SU-DHL-6 (cell line): ENCODE data around the gene CCSAP.

Experiments used
- H2AFZ ChIP-seq: fragments of 200-600 bp; sonication (generic); 2 replicates; pipeline ENCODE4 v1.6.1; 2014; ENCODE audit warnings: low read depth, mild to moderate bottlenecking, moderate library complexity, mixed read lengths, antibody characterized with exemption, low read length; ENCODE audit not compliant: severe bottlenecking
- H3F3A ChIP-seq: fragments of 200-600 bp; shearing (Covaris generic); 2 replicates; pipeline ENCODE4 v1.6.0; 2016; ENCODE audit warnings: antibody characterized with exemption, mild to moderate bottlenecking; ENCODE audit not compliant: insufficient read depth
- H3K27ac ChIP-seq: fragments of 200-600 bp; sonication (generic); 2 replicates; pipeline ENCODE4 v1.5.1; 2016; ENCODE audit warnings: low read depth, mild to moderate bottlenecking, low read length, moderate library complexity, mixed read lengths
- H3K27me3 ChIP-seq: fragments of 200-600 bp; sonication (generic), shearing (Covaris generic); 2 replicates; pipeline ENCODE4 v1.6.0; 2014; ENCODE audit warnings: mild to moderate bottlenecking, low read length
- H3K36me3 ChIP-seq: fragments of 200-600 bp; sonication (generic); 2 replicates; pipeline ENCODE4 v1.6.1; 2014; ENCODE audit warnings: mild to moderate bottlenecking, low read length, mixed read lengths
- H3K4me2 ChIP-seq: fragments of 300-600, 200-600 bp; shearing (Covaris generic), sonication (generic); 2 replicates; pipeline ENCODE4 v1.6.0; 2014; ENCODE audit warnings: low read length, low read depth, mild to moderate bottlenecking; ENCODE audit not compliant: poor library complexity, severe bottlenecking
- H3K4me3 ChIP-seq: fragments of 200-600 bp; sonication (generic); 2 replicates; pipeline ENCODE4 v1.5.1; 2014; ENCODE audit warnings: antibody characterized with exemption, low read length, mild to moderate bottlenecking, mixed read lengths; ENCODE audit not compliant: insufficient read depth, poor library complexity, severe bottlenecking
- H3K79me2 ChIP-seq: fragments of 200-600 bp; sonication (generic); 2 replicates; pipeline ENCODE4 v1.6.1; 2014; ENCODE audit warnings: mild to moderate bottlenecking, low read length, moderate library complexity; ENCODE audit not compliant: insufficient read depth
- H3K9ac ChIP-seq: fragments of 200-600 bp; sonication (generic); 2 replicates; pipeline ENCODE4 v1.7.0; 2014; ENCODE audit warnings: mild to moderate bottlenecking, low read length
- H3K9me2 ChIP-seq: fragments of 200-600 bp; sonication (generic); replicated peaks from 2 replicates; pipeline ENCODE4 v1.6.1; 2014; ENCODE audit warnings: low read length; ENCODE audit not compliant: insufficient read depth
- H3K9me3 ChIP-seq: fragments of 200-600 bp; sonication (generic); 2 replicates; pipeline ENCODE4 v1.6.1; 2014; ENCODE audit warnings: low read length, mixed read lengths; ENCODE audit not compliant: insufficient read depth
- H4K20me1 ChIP-seq: fragments of 200-600 bp; sonication (generic); 2 replicates; pipeline ENCODE4 v1.6.1; 2014; ENCODE audit warnings: low read depth, mild to moderate bottlenecking, antibody characterized with exemption, low read length, moderate library complexity, mixed read lengths
- EZH2phosphoT487 ChIP-seq: fragments of 200-600 bp; sonication (generic), shearing (Covaris generic); conservative IDR thresholded peaks from 2 replicates; pipeline ENCODE4 v1.6.1; 2018; ENCODE audit warnings: mild to moderate bottlenecking, antibody characterized with exemption, low read length, moderate library complexity, mixed read lengths
- TF ChIP-seq, protein P1 (sequence below): fragments of 200-600 bp; sonication (generic); IDR thresholded peaks from one replicate; pipeline ENCODE4 v1.5.1; 2017; ENCODE audit warnings: antibody characterized with exemption, mild to moderate bottlenecking, low read length, moderate library complexity; ENCODE audit not compliant: insufficient read depth, poor library complexity, severe bottlenecking

The CCSAP gene

DNA sequence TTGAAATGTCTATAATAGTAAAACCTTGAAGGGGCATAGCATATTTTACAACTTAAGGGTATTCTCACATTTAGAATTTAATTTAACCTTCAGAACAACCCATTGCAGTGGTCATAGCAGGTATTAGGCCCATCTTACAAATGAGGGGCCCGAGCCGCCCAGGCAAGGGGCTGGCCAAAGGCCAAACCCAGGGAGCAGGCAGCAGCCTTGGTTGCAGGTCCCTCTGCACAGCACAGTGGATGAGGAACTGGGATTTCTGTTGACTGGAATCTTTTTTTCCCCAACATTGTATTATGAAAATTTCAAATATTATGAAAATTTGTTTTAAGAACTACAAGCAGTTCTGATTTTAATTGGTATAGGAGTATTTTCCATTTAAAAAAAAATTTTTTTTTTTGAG lies 33.2 kb downstream of the CCSAP start:
- TF ChIP-seq, protein P1, sequence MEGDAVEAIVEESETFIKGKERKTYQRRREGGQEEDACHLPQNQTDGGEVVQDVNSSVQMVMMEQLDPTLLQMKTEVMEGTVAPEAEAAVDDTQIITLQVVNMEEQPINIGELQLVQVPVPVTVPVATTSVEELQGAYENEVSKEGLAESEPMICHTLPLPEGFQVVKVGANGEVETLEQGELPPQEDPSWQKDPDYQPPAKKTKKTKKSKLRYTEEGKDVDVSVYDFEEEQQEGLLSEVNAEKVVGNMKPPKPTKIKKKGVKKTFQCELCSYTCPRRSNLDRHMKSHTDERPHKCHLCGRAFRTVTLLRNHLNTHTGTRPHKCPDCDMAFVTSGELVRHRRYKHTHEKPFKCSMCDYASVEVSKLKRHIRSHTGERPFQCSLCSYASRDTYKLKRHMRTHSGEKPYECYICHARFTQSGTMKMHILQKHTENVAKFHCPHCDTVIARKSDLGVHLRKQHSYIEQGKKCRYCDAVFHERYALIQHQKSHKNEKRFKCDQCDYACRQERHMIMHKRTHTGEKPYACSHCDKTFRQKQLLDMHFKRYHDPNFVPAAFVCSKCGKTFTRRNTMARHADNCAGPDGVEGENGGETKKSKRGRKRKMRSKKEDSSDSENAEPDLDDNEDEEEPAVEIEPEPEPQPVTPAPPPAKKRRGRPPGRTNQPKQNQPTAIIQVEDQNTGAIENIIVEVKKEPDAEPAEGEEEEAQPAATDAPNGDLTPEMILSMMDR = no peak
- no peak for TF ChIP-seq EZH2phosphoT487
- Histone ChIP-seq H3K9ac (no peak overlapping the region), H4K20me1 (no peaks in the 10 kb centered on the region), H3K4me3 (no peak overlapping the region), H3K27ac (no peak overlapping the region), H3K9me3 (no peaks in the 10 kb centered on the region), H3K9me2 (no peaks in the 10 kb centered on the region), H3K27me3 (no peaks in the 10 kb centered on the region), H2AFZ (no peak overlapping the region), H3K36me3 (peaks cover 4% of the 10 kb centered on the region; the same call in 1 of the 2 replicates), H3K79me2 (no peaks in the 10 kb centered on the region), H3F3A (no peaks in the 10 kb centered on the region), H3K4me2 (no peak overlapping the region)

DNA sequence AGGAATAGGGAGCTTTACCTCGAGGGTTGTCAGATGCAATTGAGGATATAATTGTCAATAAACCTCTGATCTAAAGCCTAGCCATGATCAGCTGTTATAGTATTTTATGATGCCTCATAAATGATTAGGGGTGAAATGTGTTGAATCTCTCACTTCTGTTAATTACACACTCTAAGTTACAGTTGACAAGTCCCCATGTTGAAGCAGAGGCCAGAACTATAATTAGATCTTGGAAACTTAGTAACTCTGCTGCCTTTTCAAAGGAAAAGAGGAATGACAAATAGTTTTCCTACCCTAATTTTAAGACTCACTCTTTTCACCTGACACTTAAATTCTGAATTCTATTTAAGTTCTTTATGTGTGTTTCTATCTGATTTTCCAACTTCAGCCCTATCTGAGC lies 33.8 kb downstream of the CCSAP start:
- H4K20me1 ChIP-seq = no peaks in the 10 kb centered on the region
- peaks cover 4% of the 10 kb centered on the region; the same call in 1 of the 2 replicates for H3K36me3 ChIP-seq
- no peak overlapping the region for H3K4me2 ChIP-seq
- TF ChIP-seq, protein P1 = no peak
- no peak for TF ChIP-seq EZH2phosphoT487
- H3K27me3 ChIP-seq = no peaks in the 10 kb centered on the region
- H3K9me3 ChIP-seq = no peaks in the 10 kb centered on the region
- H3K9me2 ChIP-seq = no peaks in the 10 kb centered on the region
- H3F3A ChIP-seq = no peaks in the 10 kb centered on the region
- H2AFZ ChIP-seq = no peak overlapping the region
- H3K4me3 ChIP-seq = no peak overlapping the region
- no peak overlapping the region for H3K9ac ChIP-seq
- no peak overlapping the region for H3K27ac ChIP-seq
- no peaks in the 10 kb centered on the region for H3K79me2 ChIP-seq

DNA sequence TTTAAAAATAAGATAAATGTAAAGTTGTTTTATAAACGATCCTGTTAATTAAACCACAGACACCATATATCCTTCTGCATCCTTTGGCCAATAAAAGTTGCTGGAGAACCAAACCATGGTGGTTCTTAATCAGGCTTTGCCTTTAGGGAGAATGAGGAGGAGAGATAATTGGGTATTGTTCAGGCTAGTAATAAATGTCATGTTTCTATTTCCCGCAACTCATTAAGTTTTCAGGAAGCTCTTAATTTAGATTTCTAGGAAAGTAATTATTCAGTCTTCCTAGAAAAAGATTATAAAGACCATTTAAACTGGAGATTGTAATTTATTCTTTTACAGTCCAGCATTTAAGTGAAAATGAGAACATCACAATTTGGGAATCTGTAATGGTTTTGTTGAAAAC lies 37.5 kb downstream of the CCSAP start:
- no peak for TF ChIP-seq EZH2phosphoT487
- TF ChIP-seq, protein P1 = no peak
- Histone ChIP-seq H3K4me3 (no peak overlapping the region), H3K79me2 (no peaks in the 10 kb centered on the region), H3K9me2 (no peaks in the 10 kb centered on the region), H3K9me3 (no peaks in the 10 kb centered on the region), H3F3A (no peaks in the 10 kb centered on the region), H4K20me1 (no peaks in the 10 kb centered on the region), H3K9ac (no peak overlapping the region), H3K27ac (no peak overlapping the region), H3K36me3 (peaks cover 4% of the 10 kb centered on the region; the same call in 1 of the 2 replicates), H3K27me3 (no peaks in the 10 kb centered on the region), H3K4me2 (no peak overlapping the region), H2AFZ (no peak overlapping the region)
